HEK293T (cell line): ENCODE measurements around the gene EIF5A2.

Experiments used
- ELF4 ChIP-seq: fragments of 450-650 bp; IDR thresholded peaks from 2 replicates; pipeline ENCODE4 v1.6.1; 2017; ENCODE audit warnings: antibody characterized with exemption
- FOXK2 ChIP-seq: fragments of 450-650 bp; IDR thresholded peaks from 2 replicates; pipeline ENCODE4 v1.6.1; 2016; ENCODE audit warnings: mild to moderate bottlenecking
- TARDBP ChIP-seq: fragments of 450-650 bp; IDR thresholded peaks from 2 replicates; pipeline ENCODE4 v1.6.1; 2016
- ZNF384 ChIP-seq: fragments of 450-650 bp; IDR thresholded peaks from 2 replicates; pipeline ENCODE4 v1.6.1; 2016

- TF ChIP-seq ELF4 (no peak), ZNF384 (no peak), FOXK2 (no peak), TARDBP (no peak)
Measured at GRCh38 chr3:170896781-170897180, 11.7 kb downstream of the EIF5A2 start.
